OCI-LY1 (cell line): ENCODE measurements around the gene TTC39C.

Experiments
- CTCF ChIP-seq: fragments of 200-600 bp; sonication (generic), shearing (Covaris generic); IDR thresholded peaks from 2 replicates; pipeline ENCODE4 v1.5.1; 2017; ENCODE audit warnings: mild to moderate bottlenecking, antibody characterized with exemption, low read length, moderate library complexity, mixed read lengths
- EZH2 ChIP-seq: fragments of 200-600 bp; sonication (generic), shearing (Covaris generic); IDR thresholded peaks from 2 replicates; pipeline ENCODE4 v1.8.0; 2017; ENCODE audit warnings: borderline replicate concordance, mixed run types, mild to moderate bottlenecking, antibody characterized with exemption, low read length, moderate library complexity, mixed read lengths

GRCh38 chr18:24031318-24031717 is 16.8 kb downstream of the TTC39C start:
- TF ChIP-seq CTCF, result no peak
- no peak for TF ChIP-seq EZH2
